HepG2 (cell line): ENCODE data around the gene ZNF276. TPM values are rescaled to one million over a fixed set of nuclear protein-coding genes. Genes with fewer than 3 reads are reported as not detected.

Experiments
- ARID5B ChIP-seq: IDR thresholded peaks from 2 replicates; pipeline ENCODE4 v1.4.0; 2020; ENCODE audit warnings: mild to moderate bottlenecking, missing genetic modification reagents
- ATF7-NPFF ChIP-seq: sonication (generic); formaldehyde crosslinking; IDR thresholded peaks from 2 replicates; pipeline ENCODE4 v1.8.1; 2023; ENCODE audit warnings: mild to moderate bottlenecking, low read depth, missing genetic modification reagents, moderate library complexity
- CAMTA2 ChIP-seq: sonication (generic); formaldehyde crosslinking; IDR thresholded peaks from 2 replicates; pipeline ENCODE4 v1.4.0; 2020; ENCODE audit warnings: mild to moderate bottlenecking, missing genetic modification reagents, borderline replicate concordance
- CCDC6 ChIP-seq: sonication (generic); formaldehyde crosslinking; IDR thresholded peaks from 2 replicates; pipeline ENCODE4 v1.8.1; 2022; ENCODE audit warnings: mild to moderate bottlenecking, missing genetic modification reagents, moderate library complexity
- DNMT3B ChIP-seq: conservative IDR thresholded peaks from 2 replicates; pipeline ENCODE4 v1.6.1; 2016; ENCODE audit warnings: missing biosample characterization, control low read depth
- ETS1 ChIP-seq: sonication (generic); formaldehyde crosslinking; IDR thresholded peaks from 2 replicates; pipeline ENCODE4 v1.4.0; 2020; ENCODE audit warnings: missing genetic modification reagents
- GABPB1 ChIP-seq: IDR thresholded peaks from 2 replicates; pipeline ENCODE4 v1.6.1; 2016; ENCODE audit warnings: mild to moderate bottlenecking, missing genetic modification reagents, moderate library complexity, missing compliant biosample characterization
- HOXA5 ChIP-seq: sonication (generic); formaldehyde crosslinking; IDR thresholded peaks from 2 replicates; pipeline ENCODE4 v1.4.0; 2020; ENCODE audit warnings: missing genetic modification reagents
- NCOA1 ChIP-seq: sonication (generic); formaldehyde crosslinking; IDR thresholded peaks from 2 replicates; pipeline ENCODE4 v1.9.0; 2021; ENCODE audit warnings: missing genetic modification reagents
- NPAS2 ChIP-seq: sonication (generic); formaldehyde crosslinking; IDR thresholded peaks from 2 replicates; pipeline ENCODE4 v1.8.0; 2022; ENCODE audit warnings: mild to moderate bottlenecking, missing genetic modification reagents, borderline replicate concordance
- PAF1 ChIP-seq: IDR thresholded peaks from 2 replicates; pipeline ENCODE4 v1.6.1; 2016; ENCODE audit warnings: missing genetic modification reagents, missing compliant biosample characterization
- RBM39 ChIP-seq: fragments of 200-400 bp; formaldehyde crosslinking; IDR thresholded peaks from one replicate; pipeline ENCODE4 v1.6.1; 2018; ENCODE audit warnings: antibody characterized with exemption, mild to moderate bottlenecking, low read depth, low read length; ENCODE audit not compliant: poor library complexity, severe bottlenecking
- SCMH1 ChIP-seq: sonication (generic); formaldehyde crosslinking; IDR thresholded peaks from 2 replicates; pipeline ENCODE4 v1.9.0; 2021; ENCODE audit warnings: missing genetic modification reagents, mild to moderate bottlenecking, borderline replicate concordance
- SIX1 ChIP-seq: sonication (generic); formaldehyde crosslinking; IDR thresholded peaks from 2 replicates; pipeline ENCODE4 v1.4.0; 2020; ENCODE audit warnings: missing genetic modification reagents, borderline replicate concordance
- ZEB1 ChIP-seq: IDR thresholded peaks from 2 replicates; pipeline ENCODE4 v1.6.1; 2012; ENCODE audit warnings: mild to moderate bottlenecking, low read depth, inconsistent platforms; ENCODE audit not compliant: insufficient replicate concordance
- ZNF124 ChIP-seq: sonication (generic); formaldehyde crosslinking; IDR thresholded peaks from 2 replicates; pipeline ENCODE4 v1.4.0; 2020; ENCODE audit warnings: missing genetic modification reagents
- ZNF234 ChIP-seq: sonication (generic); formaldehyde crosslinking; conservative IDR thresholded peaks from 2 replicates; pipeline ENCODE4 v1.5.1; 2020; ENCODE audit warnings: mild to moderate bottlenecking, missing genetic modification reagents
- ZNF251 ChIP-seq: sonication (generic); formaldehyde crosslinking; IDR thresholded peaks from 2 replicates; pipeline ENCODE4 v1.9.0; 2021; ENCODE audit warnings: mild to moderate bottlenecking, missing genetic modification reagents
- ZNF260 ChIP-seq: sonication (generic); formaldehyde crosslinking; IDR thresholded peaks from 2 replicates; pipeline ENCODE4 v1.4.0; 2020; ENCODE audit warnings: missing genetic modification reagents, low read depth, mild to moderate bottlenecking, borderline replicate concordance
- ZNF431 ChIP-seq: sonication (generic); formaldehyde crosslinking; IDR thresholded peaks from 2 replicates; pipeline ENCODE4 v1.9.0; 2022; ENCODE audit warnings: missing genetic modification reagents, low read depth, mild to moderate bottlenecking, borderline replicate concordance
- ZNF589 ChIP-seq: sonication (generic); formaldehyde crosslinking; conservative IDR thresholded peaks from 2 replicates; pipeline ENCODE4 v1.8.0; 2022; ENCODE audit warnings: mild to moderate bottlenecking, moderate library complexity, missing genetic modification reagents
- ZNF713 ChIP-seq: sonication (generic); formaldehyde crosslinking; IDR thresholded peaks from 2 replicates; pipeline ENCODE4 v1.4.0; 2020; ENCODE audit warnings: mild to moderate bottlenecking, missing genetic modification reagents
- ZSCAN20 ChIP-seq: sonication (generic); formaldehyde crosslinking; IDR thresholded peaks from 2 replicates; pipeline ENCODE4 v1.4.0; 2020; ENCODE audit warnings: missing genetic modification reagents, mild to moderate bottlenecking, borderline replicate concordance
- ZSCAN29 ChIP-seq: sonication (generic); formaldehyde crosslinking; conservative IDR thresholded peaks from 2 replicates; pipeline ENCODE4 v1.4.0; 2020; ENCODE audit warnings: mild to moderate bottlenecking, missing genetic modification reagents
- ZZZ3 ChIP-seq: sonication (generic); formaldehyde crosslinking; IDR thresholded peaks from 2 replicates; pipeline ENCODE4 v1.4.0; 2020; ENCODE audit warnings: missing genetic modification reagents, mild to moderate bottlenecking, borderline replicate concordance
- polyA plus RNA-seq, 8 experiments: library from polyadenylated mRNA; depleted of rRNA in 3 of 8; stranded (reverse) in 7 of 8; unstranded in 1 of 8; fragments of >200 nt; fragmentation: Illumina TruSeq in 4 of 8; extraction: Trizol in 4 of 8; gene quantifications; 2 replicates each; pipeline versions ENCODE4 v1.2.1 to v1.2.3, GENCODE V29; 2011 to 2016; ENCODE audit warnings: low read depth in 4 of 8, missing spikeins in 1 of 8, mixed read lengths in 1 of 8; ENCODE audit not compliant: insufficient read depth in 1 of 8
- total RNA-seq, 5 experiments: library from RNA; depleted of rRNA; stranded (reverse); fragments of >200 nt; fragmentation: Illumina TruSeq; extraction: Trizol; gene quantifications; 2 replicates each; pipeline ENCODE4 v1.2.3, GENCODE V29; 2016; ENCODE audit warnings: low read depth in 1 of 5
- TF ChIP-seq, protein P1 (sequence below): sonication (generic); formaldehyde crosslinking; conservative IDR thresholded peaks from 2 replicates; pipeline ENCODE4 v1.4.0; 2020; ENCODE audit warnings: missing genetic modification reagents

Gene ZNF276
- total and polyA plus RNA-seq, 2 of the 13 experiments (the other 11 are each of a cell fraction or from before 2014, with no cell fraction given) = 17.7 to 18.0 TPM

GRCh38 chr16:89742948-89743347, 21.6 kb downstream of the ZNF276 start (continued):
- TF ChIP-seq CAMTA2 (CRISPR knock-in tag) = no peak
- no peak for TF ChIP-seq GABPB1 (CRISPR knock-in tag)
- no peak for TF ChIP-seq RBM39
- TF ChIP-seq SIX1 (CRISPR knock-in tag) = no peak
- no peak for TF ChIP-seq ZSCAN20 (CRISPR knock-in tag)
- no peak for TF ChIP-seq CCDC6 (CRISPR knock-in tag)
- no peak for TF ChIP-seq ZNF589 (CRISPR knock-in tag)
- no peak for TF ChIP-seq ZZZ3 (CRISPR knock-in tag)
- no peak for TF ChIP-seq NPAS2
- TF ChIP-seq, protein P1, sequence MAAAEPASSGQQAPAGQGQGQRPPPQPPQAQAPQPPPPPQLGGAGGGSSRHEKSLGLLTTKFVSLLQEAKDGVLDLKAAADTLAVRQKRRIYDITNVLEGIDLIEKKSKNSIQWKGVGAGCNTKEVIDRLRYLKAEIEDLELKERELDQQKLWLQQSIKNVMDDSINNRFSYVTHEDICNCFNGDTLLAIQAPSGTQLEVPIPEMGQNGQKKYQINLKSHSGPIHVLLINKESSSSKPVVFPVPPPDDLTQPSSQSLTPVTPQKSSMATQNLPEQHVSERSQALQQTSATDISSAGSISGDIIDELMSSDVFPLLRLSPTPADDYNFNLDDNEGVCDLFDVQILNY = no peak
- TF ChIP-seq ZNF234 (CRISPR knock-in tag) = no peak
- no peak for TF ChIP-seq ARID5B (CRISPR knock-in tag)
- no peak for TF ChIP-seq HOXA5
- TF ChIP-seq ZNF713 = no peak
- no peak for TF ChIP-seq ETS1 (CRISPR knock-in tag)
- TF ChIP-seq SCMH1 (CRISPR knock-in tag) = no peak
- TF ChIP-seq ZSCAN29 (CRISPR knock-in tag) = no peak
- no peak for TF ChIP-seq ATF7-NPFF (CRISPR knock-in tag)
- no peak for TF ChIP-seq DNMT3B (CRISPR knock-in tag)
- TF ChIP-seq ZNF431 (CRISPR knock-in tag) = no peak
- no peak for TF ChIP-seq ZNF124 (CRISPR knock-in tag)
- no peak for TF ChIP-seq ZNF251
- no peak for TF ChIP-seq ZEB1
- TF ChIP-seq ZNF260 (CRISPR knock-in tag) = no peak
- TF ChIP-seq PAF1 = peak; percentile 81; the same call in 1 of the 2 replicates
- no peak for TF ChIP-seq NCOA1 (CRISPR knock-in tag)
